ENCODE results near the gene SAP30BP. TPM values are rescaled to one million over a fixed set of nuclear protein-coding genes. Genes with fewer than 3 reads are reported as not detected.

SAP30BP gene
- total RNA-seq, 2 donors from 2014 or later = 76.3 to 78.8 TPM

- H3K9me3 Mint-ChIP-seq = no peaks in the 10 kb centered on the region
- DNase-seq (ENCODE audit: low spot score in 2 of 2) = no peak
- H3K27ac Mint-ChIP-seq = peak overlapping the region; percentile 58 to 93
- peaks cover 0 to 7% of the 10 kb centered on the region in 2 donors for H3K36me3 Mint-ChIP-seq
- no peak for ATAC-seq
Measured at GRCh38 chr17:75691801-75692626, 24.9 kb downstream of the SAP30BP start.

DNA sequence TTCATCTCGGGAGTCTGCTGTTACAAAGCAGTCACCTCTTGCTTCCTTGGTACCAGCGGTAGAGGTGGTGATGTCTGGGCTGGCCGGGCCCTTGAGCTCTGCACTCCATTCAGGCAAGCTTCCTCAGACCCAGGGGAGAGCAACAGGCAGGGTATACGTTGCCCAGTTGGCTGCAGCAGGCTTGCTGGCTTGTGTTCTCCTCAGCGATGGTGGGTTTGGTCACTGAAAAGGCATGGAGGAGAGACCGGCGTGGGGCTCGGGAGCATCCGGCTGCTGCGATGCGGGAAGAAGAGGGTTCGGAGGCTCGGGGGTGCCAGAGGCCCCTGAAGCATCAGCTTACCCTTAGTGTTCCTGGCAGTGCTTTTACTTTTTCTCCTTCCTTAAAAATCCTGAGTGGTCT is 25.8 kb downstream of the SAP30BP start:
- Mint-ChIP-seq H3K27ac (no peak overlapping the region), H3K9me3 (no peaks in the 10 kb centered on the region)
- ATAC-seq = no peak

DNA sequence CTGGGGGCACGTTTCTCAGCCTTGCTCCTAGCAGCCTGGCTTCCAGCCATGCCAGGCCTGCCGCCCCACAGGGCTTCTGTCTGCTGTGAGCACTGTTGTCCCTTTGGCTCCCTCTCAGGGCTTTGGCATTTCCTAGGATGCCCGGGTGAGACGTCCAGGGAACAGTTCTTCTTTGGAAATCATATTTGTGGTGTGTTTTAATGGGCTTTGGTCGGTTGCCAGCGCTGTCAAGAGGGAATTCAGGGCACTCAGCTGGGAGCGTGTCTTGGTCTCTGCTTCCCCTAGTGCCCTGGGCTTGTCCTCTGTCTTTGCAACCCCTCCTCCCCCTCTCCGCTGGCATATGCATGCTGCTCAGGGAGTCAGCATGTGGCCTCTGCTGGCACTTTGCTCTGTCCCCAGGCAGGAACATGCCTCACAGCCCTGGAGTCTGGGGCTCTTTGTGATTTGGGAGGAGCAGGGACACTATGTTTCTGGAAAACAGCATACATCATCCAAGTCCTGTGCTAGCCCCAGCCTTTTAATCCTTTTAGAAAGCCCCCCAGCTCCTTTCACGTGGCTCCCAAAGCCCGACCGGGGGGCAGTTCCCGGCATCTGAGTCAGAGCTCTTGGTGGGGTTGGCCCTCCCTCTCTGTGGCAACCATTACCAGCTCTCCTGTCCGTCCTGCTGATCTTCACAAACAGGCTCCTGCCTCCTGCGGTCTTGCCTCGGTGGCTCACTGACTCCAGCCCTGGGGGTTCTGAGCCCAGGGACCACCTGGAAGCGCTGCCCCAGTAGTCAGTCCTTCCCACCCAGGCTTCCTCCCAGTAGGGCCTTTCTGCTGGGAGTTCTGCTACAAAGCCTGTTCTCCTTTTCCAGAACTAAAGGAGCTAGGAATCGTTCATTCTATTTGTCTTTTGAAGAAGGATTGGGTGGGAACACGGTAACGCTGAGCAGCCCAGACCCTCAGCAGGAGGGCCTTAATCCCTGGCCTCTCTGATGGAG is 26.7 kb downstream of the SAP30BP start:
- H3K36me3 Mint-ChIP-seq = peaks cover 0 to 7% of the 10 kb centered on the region in 2 donors
- no peak for ATAC-seq
- no peak overlapping the region for H3K27ac Mint-ChIP-seq

More for the DNA sequence above, 25.8 kb downstream of the SAP30BP start:
- H3K36me3 Mint-ChIP-seq = peaks cover 0 to 7% of the 10 kb centered on the region in 2 donors
- DNase-seq (ENCODE audit: low spot score in 2 of 2) = no peak

GRCh38 chr17:75694536-75694935 is 27.4 kb downstream of the SAP30BP start:
- H3K27ac Mint-ChIP-seq = peak overlapping the region in 1 of 2 donors; percentile 52
- DNase-seq (ENCODE audit: low spot score in 2 of 2) (no peak), ATAC-seq (no peak)
- H3K36me3 Mint-ChIP-seq = peaks cover 0 to 2% of the 10 kb centered on the region in 2 donors
- H3K9me3 Mint-ChIP-seq = no peaks in the 10 kb centered on the region

More for the DNA sequence above, 26.7 kb downstream of the SAP30BP start:
- H3K9me3 Mint-ChIP-seq = no peaks in the 10 kb centered on the region
- no peak for DNase-seq (ENCODE audit: low spot score in 2 of 2)

DNA sequence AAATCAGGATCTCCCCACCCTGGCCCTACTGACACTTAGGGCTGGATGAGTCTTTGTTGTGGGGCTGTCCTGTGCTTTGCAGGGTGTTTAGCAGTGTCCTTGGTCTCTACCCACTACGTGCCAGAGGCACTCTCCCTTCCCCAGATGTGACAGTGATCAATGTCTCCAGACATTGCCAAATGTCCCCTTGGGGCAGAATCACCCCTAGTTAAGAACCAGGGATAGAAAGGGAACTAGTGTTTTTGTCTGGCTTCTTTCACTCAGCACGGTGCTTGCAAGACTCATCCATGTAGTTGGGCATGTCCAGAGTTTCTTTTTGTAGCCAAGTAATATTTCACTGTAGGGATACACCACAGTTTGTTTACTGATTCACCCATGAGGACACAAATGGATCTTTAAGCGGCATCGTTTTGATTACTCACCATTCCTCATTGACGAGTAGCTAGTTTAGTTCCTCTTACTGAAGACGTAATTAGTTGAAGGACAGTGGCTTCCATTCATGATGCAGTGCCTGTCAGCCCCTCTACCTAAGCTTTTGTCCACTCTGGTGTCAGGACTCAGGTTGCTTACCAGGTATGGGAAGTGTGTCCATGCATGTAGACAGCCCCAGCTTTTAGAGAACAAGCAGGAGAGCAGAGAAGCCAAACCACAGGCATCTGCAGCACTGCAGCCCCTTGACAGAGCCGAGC is 28.1 kb downstream of the SAP30BP start:
- no peak for DNase-seq (ENCODE audit: low spot score in 2 of 2)
- H3K27ac Mint-ChIP-seq = peak overlapping the region in 1 of 2 donors; percentile 52

GRCh38 chr17:75695830-75696271 is 28.7 kb downstream of the SAP30BP start:
- Mint-ChIP-seq H3K9me3 (no peaks in the 10 kb centered on the region), H3K36me3 (no peaks in the 10 kb centered on the region), H3K27ac (no peak overlapping the region)
- ATAC-seq = no peak
- DNase-seq (ENCODE audit: low spot score in 2 of 2) = no peak

More for the DNA sequence above, 28.1 kb downstream of the SAP30BP start:
- no peak for ATAC-seq
- Mint-ChIP-seq H3K36me3 (no peaks in the 10 kb centered on the region), H3K9me3 (no peaks in the 10 kb centered on the region)

DNA sequence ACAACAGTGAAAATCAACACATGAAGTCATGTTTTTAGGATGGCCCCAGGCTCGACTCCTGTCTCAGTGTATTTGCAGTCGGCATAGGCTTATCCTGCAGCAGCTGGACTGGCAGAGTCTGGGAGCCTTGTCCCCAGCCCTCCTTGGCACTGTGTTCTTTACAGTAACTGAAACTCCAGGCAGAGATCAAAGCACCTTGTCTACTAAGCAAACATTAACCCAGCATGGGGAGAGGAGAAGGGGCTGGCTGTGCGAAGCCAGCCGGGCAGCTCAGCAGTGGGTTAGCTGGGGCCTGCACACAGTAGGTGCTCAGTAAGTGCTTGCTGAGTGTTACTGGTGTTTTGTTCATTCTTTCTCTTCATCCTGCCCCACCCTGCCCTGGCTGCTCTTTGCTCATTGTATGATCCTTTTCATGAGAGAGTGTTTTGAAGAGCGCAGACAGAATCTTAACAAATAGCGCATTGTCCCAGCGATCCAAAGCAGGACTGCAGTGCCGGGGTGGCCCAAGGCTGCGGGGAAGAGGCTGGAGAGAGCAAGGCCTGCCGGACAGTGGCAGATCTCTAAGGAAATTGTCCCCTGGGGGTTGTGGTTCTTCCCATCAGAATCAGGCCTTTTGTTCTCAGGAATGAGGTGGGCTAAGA is 30.6 kb downstream of the SAP30BP start:
- H3K9me3 Mint-ChIP-seq = no peaks in the 10 kb centered on the region
- peaks cover 0 to 9% of the 10 kb centered on the region in 2 donors for H3K36me3 Mint-ChIP-seq
- no peak for ATAC-seq
- no peak for DNase-seq (ENCODE audit: low spot score in 2 of 2)
- peak overlapping the region in 1 of 2 donors; percentile 80 for H3K27ac Mint-ChIP-seq

DNA sequence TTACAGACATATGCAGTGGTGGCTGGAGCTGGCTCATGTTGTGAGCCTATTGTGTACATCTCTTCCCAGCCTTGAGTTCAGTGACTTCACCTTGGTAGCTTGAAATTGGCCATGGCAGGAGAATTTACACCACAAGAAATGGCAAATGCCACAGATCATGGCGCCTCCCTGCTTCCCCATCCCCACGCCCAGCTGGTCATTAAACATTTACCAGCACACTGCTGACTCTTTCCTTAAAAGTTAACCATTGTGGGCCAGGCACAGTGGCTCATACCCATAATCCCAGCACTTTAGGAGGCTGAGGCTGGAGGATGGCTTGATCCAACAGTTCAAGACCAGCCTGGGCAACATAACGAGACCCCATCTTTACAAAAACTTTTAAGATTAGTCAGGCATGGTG is 31.5 kb downstream of the SAP30BP start:
- H3K9me3 Mint-ChIP-seq = no peaks in the 10 kb centered on the region
- H3K36me3 Mint-ChIP-seq = peaks cover 0 to 10% of the 10 kb centered on the region in 2 donors
- no peak for ATAC-seq
- no peak for DNase-seq (ENCODE audit: low spot score in 2 of 2)
- H3K27ac Mint-ChIP-seq = no peak overlapping the region

- H3K36me3 Mint-ChIP-seq = peaks cover 0 to 13% of the 10 kb centered on the region in 2 donors
- no peak for ATAC-seq
- no peak for DNase-seq (ENCODE audit: low spot score in 2 of 2)
- H3K9me3 Mint-ChIP-seq = no peaks in the 10 kb centered on the region
- H3K27ac Mint-ChIP-seq = peak overlapping the region in 1 of 2 donors; percentile 72
Measured at GRCh38 chr17:75701288-75701687, 34.1 kb downstream of the SAP30BP start.

GRCh38 chr17:75703191-75703590 is 36.1 kb downstream of the SAP30BP start:
- Mint-ChIP-seq H3K9me3 (no peaks in the 10 kb centered on the region), H3K27ac (no peak overlapping the region), H3K36me3 (peaks cover 8 to 21% of the 10 kb centered on the region in 2 donors)
- DNase-seq (ENCODE audit: low spot score in 2 of 2) = no peak
- ATAC-seq = no peak

GRCh38 chr17:75703591-75703990 is 36.5 kb downstream of the SAP30BP start:
- H3K27ac Mint-ChIP-seq = peak overlapping the region in 1 of 2 donors; percentile 85
- no peaks in the 10 kb centered on the region for H3K9me3 Mint-ChIP-seq
- ATAC-seq = peak in 1 of 2 donors; percentile 36
- peaks cover 8 to 21% of the 10 kb centered on the region in 2 donors for H3K36me3 Mint-ChIP-seq
- no peak for DNase-seq (ENCODE audit: low spot score in 2 of 2)

- H3K27ac Mint-ChIP-seq = no peak overlapping the region
- no peak for ATAC-seq
- DNase-seq (ENCODE audit: low spot score in 2 of 2) = no peak
- peaks cover 8 to 21% of the 10 kb centered on the region in 2 donors for H3K36me3 Mint-ChIP-seq
- no peaks in the 10 kb centered on the region for H3K9me3 Mint-ChIP-seq
Measured at GRCh38 chr17:75704963-75705875, 38.1 kb downstream of the SAP30BP start.

DNA sequence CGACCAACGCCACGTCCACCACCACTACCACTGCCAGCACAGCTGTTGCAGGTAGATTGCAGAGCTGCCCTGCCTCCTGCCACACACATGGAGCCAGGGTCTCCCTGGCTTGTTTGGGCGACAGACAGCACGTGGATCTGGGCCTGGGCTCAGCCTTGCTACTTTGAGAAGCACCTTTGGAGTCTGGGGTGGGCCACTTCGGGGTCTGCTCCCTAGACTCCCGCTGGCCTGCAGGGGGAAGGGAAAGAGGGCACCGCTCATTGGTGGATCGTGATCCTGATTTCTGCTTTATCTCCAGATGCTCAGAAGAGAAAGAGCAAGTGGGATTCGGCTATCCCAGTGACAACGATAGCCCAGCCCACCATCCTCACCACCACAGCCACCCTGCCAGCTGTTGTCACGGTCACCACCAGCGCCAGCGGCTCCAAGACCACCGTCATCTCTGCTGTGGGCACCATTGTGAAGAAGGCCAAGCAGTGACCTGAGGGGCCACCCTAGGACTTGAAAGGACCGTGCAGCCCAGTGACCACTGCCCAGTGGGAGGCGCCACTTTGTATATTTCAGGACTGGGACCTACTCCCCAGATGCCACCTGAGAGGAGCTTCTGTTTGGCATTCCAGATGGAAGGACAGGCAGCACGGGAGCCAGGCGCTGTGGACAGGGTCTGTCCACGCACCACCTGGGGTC is 39.0 kb downstream of the SAP30BP start:
- no peak for DNase-seq (ENCODE audit: low spot score in 2 of 2)
- Mint-ChIP-seq H3K36me3 (peaks cover 8 to 19% of the 10 kb centered on the region in 2 donors), H3K9me3 (no peaks in the 10 kb centered on the region), H3K27ac (peak overlapping the region in 1 of 2 donors; percentile 42)
- no peak for ATAC-seq

- Mint-ChIP-seq H3K36me3 (peaks cover 8 to 12% of the 10 kb centered on the region in 2 donors), H3K9me3 (no peaks in the 10 kb centered on the region), H3K27ac (peak overlapping the region; percentile 42 to 93)
- no peak for DNase-seq (ENCODE audit: low spot score in 2 of 2)
- ATAC-seq = peak in 1 of 2 donors; percentile 29
Measured at GRCh38 chr17:75707079-75707571, 40.0 kb downstream of the SAP30BP start.

All from activated naive CD4-positive, alpha-beta T cell treated with anti-CD3 and anti-CD28 coated beads, Interleukin-2, amount 50 U/mL, for 72 hours (primary cell).